Measurements from ENCODE around the gene COBL.
A peak's percentile ranks its signal among the peaks of the same experiment; 100 is the strongest.

COBL gene

DNA sequence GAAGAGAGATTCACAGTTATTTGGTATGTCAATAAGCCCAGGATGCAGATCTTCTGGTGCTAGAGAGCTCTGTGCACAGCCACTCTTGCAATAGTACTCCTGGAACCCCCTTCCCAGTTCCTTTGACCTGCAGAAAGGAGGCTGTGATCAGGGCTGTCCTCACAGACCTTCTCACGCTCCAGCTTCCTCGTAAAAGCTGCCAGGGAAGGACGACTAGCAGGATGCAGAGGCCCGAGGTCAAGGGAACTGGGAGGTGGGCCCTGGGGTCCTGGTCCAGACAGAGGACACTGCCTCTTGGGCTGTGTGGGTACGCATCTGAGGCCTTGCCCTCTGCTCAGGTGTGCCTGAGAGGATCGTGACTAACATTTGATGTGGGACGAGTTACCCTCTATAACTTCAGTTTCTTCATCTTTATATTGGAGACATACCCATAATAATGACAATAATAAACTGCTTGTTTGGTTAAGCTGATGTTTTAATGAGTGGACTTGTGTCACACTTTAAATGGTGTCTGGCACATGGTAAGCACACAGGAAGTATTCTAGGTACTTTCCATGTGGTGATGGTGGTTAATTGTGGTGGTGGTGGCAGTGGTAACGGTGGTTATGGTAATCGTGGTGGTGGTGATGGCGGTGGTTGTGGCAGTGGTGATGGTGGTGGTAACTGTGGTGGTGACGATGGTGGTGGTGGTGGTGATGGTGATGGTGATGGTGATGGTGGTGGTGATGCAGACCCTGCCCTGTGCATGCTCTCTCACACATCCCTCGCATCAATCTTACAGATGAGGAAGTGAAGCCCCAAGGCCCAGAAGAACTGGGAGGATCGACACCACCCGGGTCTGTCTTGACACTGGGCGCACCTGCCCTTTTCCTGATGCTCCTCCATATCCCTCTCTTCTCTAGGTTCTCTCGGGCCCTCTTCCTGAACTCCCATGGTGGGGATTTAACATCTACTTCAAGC, 298.8 kb downstream of the COBL start:
- Mint-ChIP-seq H3K4me1 (no peaks in the 10 kb centered on the region), H3K36me3 (no peaks in the 10 kb centered on the region), H3K27ac (peak overlapping the region; percentile 46), H3K9me3 (no peaks in the 10 kb centered on the region), H3K27me3 (no peaks in the 10 kb centered on the region), H3K4me3 (no peak overlapping the region)
- DNase-seq = no peak
- CTCF ChIA-PET = no interaction called here

DNA sequence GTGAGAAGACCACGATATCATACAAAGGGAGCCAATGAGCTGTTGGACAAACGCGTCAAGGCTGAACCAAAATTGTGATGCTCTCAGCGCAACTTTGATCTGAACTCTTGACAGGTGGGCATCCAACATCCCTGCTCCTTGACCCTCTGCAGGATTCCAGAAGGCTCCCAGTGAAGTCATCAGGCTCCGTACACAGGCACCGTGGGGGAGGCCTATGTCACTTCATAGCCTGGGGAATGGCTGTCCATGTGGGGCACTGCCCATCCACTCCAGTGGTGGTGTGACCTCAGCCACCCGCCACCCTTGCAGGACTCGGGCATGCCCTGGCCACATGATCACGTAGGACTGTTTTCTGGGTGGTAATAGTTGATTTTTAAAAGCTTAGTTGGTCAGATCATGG, 300.1 kb downstream of the COBL start:
- CTCF ChIA-PET = no interaction called here
- no peak overlapping the region for H3K4me3 Mint-ChIP-seq
- no peaks in the 10 kb centered on the region for H3K36me3 Mint-ChIP-seq
- H3K4me1 Mint-ChIP-seq = no peaks in the 10 kb centered on the region
- H3K27ac Mint-ChIP-seq = no peak overlapping the region
- no peaks in the 10 kb centered on the region for H3K9me3 Mint-ChIP-seq
- no peak for DNase-seq
- H3K27me3 Mint-ChIP-seq = no peaks in the 10 kb centered on the region

DNA sequence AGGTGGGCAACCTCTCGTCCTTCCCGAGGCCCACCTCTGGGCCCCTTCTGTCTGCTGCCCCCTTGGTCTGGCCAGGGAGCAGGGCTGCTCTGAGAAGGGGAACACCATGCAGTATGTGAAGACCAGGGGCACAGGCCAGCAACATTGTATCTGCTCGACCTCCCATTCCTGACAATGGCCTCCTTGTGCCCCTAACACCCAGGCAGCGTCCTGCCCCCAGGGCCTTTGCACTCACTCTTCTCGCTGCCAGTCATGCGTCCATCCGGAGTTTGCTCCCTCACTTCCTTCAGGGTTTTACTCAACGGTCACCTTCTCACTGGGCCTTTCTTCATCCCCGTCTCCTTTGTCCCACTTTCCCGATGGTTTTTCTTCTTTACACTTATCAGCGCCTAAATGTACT, 301.0 kb downstream of the COBL start:
- Mint-ChIP-seq H3K36me3 (no peaks in the 10 kb centered on the region), H3K27me3 (no peaks in the 10 kb centered on the region), H3K4me1 (no peaks in the 10 kb centered on the region), H3K27ac (no peak overlapping the region), H3K9me3 (no peaks in the 10 kb centered on the region), H3K4me3 (no peak overlapping the region)
- CTCF ChIA-PET = no interaction called here
- no peak for DNase-seq

GRCh38 chr7:51014811-51015210, 301.8 kb downstream of the COBL start:
- Mint-ChIP-seq H3K4me1 (no peaks in the 10 kb centered on the region), H3K36me3 (no peaks in the 10 kb centered on the region), H3K9me3 (no peaks in the 10 kb centered on the region), H3K27me3 (no peaks in the 10 kb centered on the region), H3K27ac (no peak overlapping the region), H3K4me3 (no peak overlapping the region)
- no peak for DNase-seq
- CTCF ChIA-PET = no interaction called here

DNA sequence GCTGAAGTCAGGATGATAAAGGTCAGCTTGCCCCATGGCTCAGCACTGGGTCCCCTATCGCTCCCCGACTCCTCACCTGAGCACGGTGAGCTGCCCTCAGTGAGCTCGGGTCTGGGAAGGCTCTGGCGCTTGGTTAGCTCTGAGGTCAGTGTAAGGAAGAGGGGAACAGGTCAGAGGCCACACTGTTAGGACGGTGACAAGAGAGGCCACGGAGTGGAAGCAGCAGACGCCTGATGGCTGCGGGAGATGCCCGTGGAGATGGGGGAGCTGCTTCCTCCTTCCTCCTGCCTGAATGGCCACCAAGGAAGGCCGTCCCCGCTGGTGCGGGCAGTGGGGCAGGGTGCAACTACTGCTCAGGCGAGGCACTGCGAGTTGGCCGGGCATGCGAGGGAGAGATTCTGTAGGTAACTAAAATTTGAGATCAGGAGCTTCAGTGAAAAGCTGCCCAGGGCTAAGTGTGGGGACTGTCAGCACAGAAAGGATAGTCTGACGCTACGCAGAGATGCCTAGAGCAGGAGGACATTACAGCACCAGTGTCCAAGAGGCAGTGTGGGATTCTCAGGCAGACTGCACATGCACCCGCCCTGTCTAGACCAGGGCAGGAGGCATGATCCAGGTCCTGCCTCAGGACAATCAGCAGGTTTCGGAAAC, 302.6 kb downstream of the COBL start:
- H3K9me3 Mint-ChIP-seq = no peaks in the 10 kb centered on the region
- no peak for DNase-seq

DNA sequence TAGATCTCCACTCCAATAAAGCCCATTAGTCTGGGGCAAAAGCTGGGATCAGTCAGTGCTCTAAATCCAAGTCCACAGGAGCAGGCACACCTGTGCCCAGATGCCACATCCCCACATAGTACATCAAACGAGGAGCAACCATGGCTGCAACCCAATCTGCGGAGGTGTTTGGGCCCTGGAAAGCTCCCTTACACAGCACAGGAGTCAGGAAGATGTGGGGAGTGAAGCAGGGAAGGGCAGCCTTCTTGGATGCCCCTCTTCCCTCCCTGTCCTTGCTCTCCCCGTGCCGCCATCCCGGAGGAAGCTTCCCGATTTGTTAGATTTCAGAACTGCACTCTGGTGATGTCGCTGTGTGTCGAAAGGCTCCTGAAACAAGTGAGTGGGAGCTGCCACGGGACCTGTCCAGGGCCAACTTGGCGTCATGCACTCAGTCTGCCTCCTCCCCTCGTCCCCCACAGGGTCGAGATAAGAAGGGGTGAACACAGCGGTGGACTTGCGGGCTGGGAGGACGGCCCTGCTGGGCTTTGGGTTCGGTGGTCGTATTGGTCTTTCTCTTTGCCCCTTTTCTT, 303.3 kb downstream of the COBL start:
- CTCF ChIA-PET = interaction anchor here (0.7 kb wide), 1 partner anchor 147 kb away, joined by 3 read pairs; no protein-coding TSS in a partner anchor
- DNase-seq = no peak
- Mint-ChIP-seq H3K9me3 (no peaks in the 10 kb centered on the region), H3K27me3 (no peaks in the 10 kb centered on the region), H3K36me3 (no peaks in the 10 kb centered on the region), H3K4me1 (no peaks in the 10 kb centered on the region), H3K27ac (no peak overlapping the region), H3K4me3 (no peak overlapping the region)

More for the DNA sequence above, 302.6 kb downstream of the COBL start:
- CTCF ChIA-PET = interaction anchor here (0.7 kb wide), 1 partner anchor 147 kb away, joined by 3 read pairs; no protein-coding TSS in a partner anchor
- H3K27me3 Mint-ChIP-seq = no peaks in the 10 kb centered on the region
- H3K36me3 Mint-ChIP-seq = no peaks in the 10 kb centered on the region
- H3K27ac Mint-ChIP-seq = no peak overlapping the region
- no peak overlapping the region for H3K4me3 Mint-ChIP-seq
- no peaks in the 10 kb centered on the region for H3K4me1 Mint-ChIP-seq

GRCh38 chr7:51012569-51013217, 303.9 kb downstream of the COBL start:
- no peaks in the 10 kb centered on the region for H3K27me3 Mint-ChIP-seq
- no peak overlapping the region for H3K4me3 Mint-ChIP-seq
- CTCF ChIA-PET = no interaction called here
- no peak overlapping the region for H3K27ac Mint-ChIP-seq
- no peaks in the 10 kb centered on the region for H3K9me3 Mint-ChIP-seq
- DNase-seq = no peak
- no peaks in the 10 kb centered on the region for H3K36me3 Mint-ChIP-seq
- no peaks in the 10 kb centered on the region for H3K4me1 Mint-ChIP-seq

GRCh38 chr7:51011710-51012350, 304.8 kb downstream of the COBL start:
- Mint-ChIP-seq H3K27me3 (no peaks in the 10 kb centered on the region), H3K4me1 (no peaks in the 10 kb centered on the region), H3K36me3 (no peaks in the 10 kb centered on the region), H3K4me3 (no peak overlapping the region), H3K27ac (no peak overlapping the region), H3K9me3 (no peaks in the 10 kb centered on the region)
- CTCF ChIA-PET = no interaction called here
- no peak for DNase-seq

GRCh38 chr7:51010534-51010933, 306.1 kb downstream of the COBL start:
- CTCF ChIA-PET = no interaction called here
- H3K4me1 Mint-ChIP-seq = no peaks in the 10 kb centered on the region
- no peaks in the 10 kb centered on the region for H3K36me3 Mint-ChIP-seq
- no peak overlapping the region for H3K27ac Mint-ChIP-seq
- H3K4me3 Mint-ChIP-seq = no peak overlapping the region
- H3K27me3 Mint-ChIP-seq = no peaks in the 10 kb centered on the region
- no peak for DNase-seq
- no peaks in the 10 kb centered on the region for H3K9me3 Mint-ChIP-seq

- H3K27me3 Mint-ChIP-seq = no peaks in the 10 kb centered on the region
- no peak overlapping the region for H3K4me3 Mint-ChIP-seq
- H3K27ac Mint-ChIP-seq = no peak overlapping the region
- H3K36me3 Mint-ChIP-seq = no peaks in the 10 kb centered on the region
- no peak for DNase-seq
- no peaks in the 10 kb centered on the region for H3K9me3 Mint-ChIP-seq
- no peaks in the 10 kb centered on the region for H3K4me1 Mint-ChIP-seq
- CTCF ChIA-PET = no interaction called here
Observed at GRCh38 chr7:51009716-51010496, 306.7 kb downstream of the COBL start.

GRCh38 chr7:51007551-51008505, 308.8 kb downstream of the COBL start:
- CTCF ChIA-PET = interaction anchor here (1.0 to 1.3 kb wide), 2 partner anchors 132 to 153 kb away, joined by 3 read pairs; no protein-coding TSS in a partner anchor
- H3K4me3 Mint-ChIP-seq = no peak overlapping the region
- no peaks in the 10 kb centered on the region for H3K4me1 Mint-ChIP-seq
- no peaks in the 10 kb centered on the region for H3K27me3 Mint-ChIP-seq
- no peak overlapping the region for H3K27ac Mint-ChIP-seq
- no peaks in the 10 kb centered on the region for H3K9me3 Mint-ChIP-seq
- H3K36me3 Mint-ChIP-seq = no peaks in the 10 kb centered on the region
- DNase-seq = no peak

GRCh38 chr7:51006483-51007235, 309.9 kb downstream of the COBL start:
- H3K27ac Mint-ChIP-seq = no peak overlapping the region
- no peak overlapping the region for H3K4me3 Mint-ChIP-seq
- H3K9me3 Mint-ChIP-seq = no peaks in the 10 kb centered on the region
- H3K4me1 Mint-ChIP-seq = no peaks in the 10 kb centered on the region
- H3K27me3 Mint-ChIP-seq = no peaks in the 10 kb centered on the region
- H3K36me3 Mint-ChIP-seq = no peaks in the 10 kb centered on the region
- CTCF ChIA-PET = interaction anchor here (0.6 kb wide), 1 partner anchor 155 kb away, joined by 3 read pairs; no protein-coding TSS in a partner anchor
- DNase-seq = no peak

Measured in activated naive CD4-positive, alpha-beta T cell treated with anti-CD3 and anti-CD28 coated beads, Interleukin-2, amount 10 ng/mL, durations not matched to agents 7 days and 5 days (primary cell).